MM.1S (cell line): Measurements from ENCODE around the gene CELF4.

Source experiments
- DNase-seq: peaks from one replicate; pipeline ENCODE4 v3.0.0-alpha.2; 2015
- H2AFZ ChIP-seq: fragments of 300-600 bp; sonication (generic); 2 replicates; pipeline ENCODE4 v1.6.0; 2016; ENCODE audit warnings: antibody characterized with exemption, low read length
- H3F3A ChIP-seq: fragments of 300-600 bp; sonication (generic); 2 replicates; pipeline ENCODE4 v1.6.1; 2016; ENCODE audit warnings: mild to moderate bottlenecking, antibody characterized with exemption, low read length, moderate library complexity, mixed read lengths; ENCODE audit not compliant: insufficient read depth
- H3K27ac ChIP-seq: fragments of 300-600 bp; sonication (generic); 2 replicates; pipeline ENCODE4 v1.5.1; 2016; ENCODE audit warnings: mild to moderate bottlenecking, low read length
- H3K27me3 ChIP-seq: fragments of 300-600 bp; sonication (generic); replicated peaks from 2 replicates; pipeline ENCODE4 v1.6.0; 2016; ENCODE audit warnings: low read length; ENCODE audit not compliant: insufficient read depth
- H3K36me3 ChIP-seq: fragments of 300-600 bp; sonication (generic); replicated peaks from 2 replicates; pipeline ENCODE4 v1.6.1; 2016; ENCODE audit warnings: mild to moderate bottlenecking, low read length, mixed read lengths; ENCODE audit not compliant: insufficient read depth
- H3K4me1 ChIP-seq: fragments of 300-600 bp; sonication (generic); 2 replicates; pipeline ENCODE4 v1.6.1; 2016; ENCODE audit warnings: low read length, mixed read lengths
- H3K4me2 ChIP-seq: fragments of 300-600 bp; sonication (generic); 2 replicates; pipeline ENCODE4 v1.6.0; 2016; ENCODE audit warnings: low read depth, low read length
- H3K4me3 ChIP-seq: fragments of 300-600 bp; sonication (generic); 2 replicates; pipeline ENCODE4 v1.5.1; 2016; ENCODE audit warnings: low read length, mixed read lengths
- H3K79me2 ChIP-seq: fragments of 300-600 bp; sonication (generic); 2 replicates; pipeline ENCODE4 v1.6.1; 2016; ENCODE audit warnings: mixed run types, low read length, mixed read lengths
- H3K9ac ChIP-seq: fragments of 300-600 bp; sonication (generic); 2 replicates; pipeline ENCODE4 v1.6.1; 2016; ENCODE audit warnings: low read length, mixed read lengths
- H3K9me2 ChIP-seq: fragments of 300-600 bp; sonication (generic); replicated peaks from 2 replicates; pipeline ENCODE4 v1.6.1; 2016; ENCODE audit warnings: mild to moderate bottlenecking, low read length, mixed read lengths; ENCODE audit not compliant: insufficient read depth
- H3K9me3 ChIP-seq: fragments of 300-600 bp; sonication (generic); replicated peaks from 2 replicates; pipeline ENCODE4 v1.6.1; 2016; ENCODE audit warnings: mild to moderate bottlenecking, low read length, mixed read lengths; ENCODE audit not compliant: insufficient read depth
- H4K20me1 ChIP-seq: fragments of 300-600 bp; sonication (generic); 2 replicates; pipeline ENCODE4 v1.6.1; 2016; ENCODE audit warnings: mild to moderate bottlenecking, low read length, moderate library complexity, mixed read lengths; ENCODE audit not compliant: insufficient read depth
- CTCF ChIP-seq: fragments of 300-600 bp; sonication (generic); IDR thresholded peaks from 2 replicates; pipeline ENCODE4 v1.5.1; 2016; ENCODE audit warnings: antibody characterized with exemption, low read length, mixed read lengths
- EZH2 ChIP-seq: fragments of 300-600 bp; sonication (generic); optimal IDR thresholded peaks from 2 replicates; pipeline ENCODE3; 2017; ENCODE audit warnings: low read depth, mild to moderate bottlenecking, antibody characterized with exemption, low read length, mixed read lengths
- EZH2phosphoT487 ChIP-seq: fragments of 300-600 bp; sonication (generic); IDR thresholded peaks from 2 replicates; pipeline ENCODE4 v1.6.1; 2018; ENCODE audit warnings: antibody characterized with exemption, low read length

CELF4 gene

GRCh38 chr18:37476182-37476581 is 89.4 kb downstream of the CELF4 start:
- no peaks in the 10 kb centered on the region for H3K9me2 ChIP-seq
- H3K9me3 ChIP-seq = no peaks in the 10 kb centered on the region
- H3K36me3 ChIP-seq = no peaks in the 10 kb centered on the region
- no peaks in the 10 kb centered on the region for H3K79me2 ChIP-seq
- peak; percentile 61 for DNase-seq
- no peak overlapping the region for H3K4me3 ChIP-seq
- no peaks in the 10 kb centered on the region for H4K20me1 ChIP-seq
- no peak overlapping the region for H3K27ac ChIP-seq
- no peak overlapping the region for H2AFZ ChIP-seq
- H3K27me3 ChIP-seq = peaks cover 4% of the 10 kb centered on the region; the same call in 1 of the 2 replicates
- H3K4me1 ChIP-seq = no peaks in the 10 kb centered on the region
- no peaks in the 10 kb centered on the region for H3F3A ChIP-seq
- H3K4me2 ChIP-seq = no peak overlapping the region
- H3K9ac ChIP-seq = no peak overlapping the region
- TF ChIP-seq CTCF (peak; percentile 64), EZH2phosphoT487 (no peak)

GRCh38 chr18:37473195-37473840 is 92.3 kb downstream of the CELF4 start:
- no peak for DNase-seq
- Histone ChIP-seq H3K9me2 (no peaks in the 10 kb centered on the region), H2AFZ (no peak overlapping the region), H3K79me2 (no peaks in the 10 kb centered on the region), H3K9ac (no peak overlapping the region), H3F3A (no peaks in the 10 kb centered on the region), H4K20me1 (no peaks in the 10 kb centered on the region), H3K36me3 (no peaks in the 10 kb centered on the region), H3K27ac (no peak overlapping the region), H3K4me2 (no peak overlapping the region), H3K4me1 (no peaks in the 10 kb centered on the region), H3K9me3 (no peaks in the 10 kb centered on the region), H3K27me3 (peaks cover 4% of the 10 kb centered on the region; the same call in 1 of the 2 replicates), H3K4me3 (no peak overlapping the region)
- no peak for TF ChIP-seq EZH2
- no peak for TF ChIP-seq CTCF
- TF ChIP-seq EZH2phosphoT487 = no peak

GRCh38 chr18:37471637-37472036 is 94.0 kb downstream of the CELF4 start:
- no peak for DNase-seq

More at GRCh38 chr18:37471637-37472036, 94.0 kb downstream of the CELF4 start:
- no peak overlapping the region for H2AFZ ChIP-seq
- H3K9me3 ChIP-seq = no peaks in the 10 kb centered on the region
- H3K4me1 ChIP-seq = no peaks in the 10 kb centered on the region
- H3F3A ChIP-seq = no peaks in the 10 kb centered on the region
- H3K27me3 ChIP-seq = no peaks in the 10 kb centered on the region
- no peak overlapping the region for H3K4me2 ChIP-seq
- no peak overlapping the region for H3K27ac ChIP-seq
- no peaks in the 10 kb centered on the region for H4K20me1 ChIP-seq
- TF ChIP-seq EZH2phosphoT487 (no peak), EZH2 (no peak), CTCF (no peak)
- H3K79me2 ChIP-seq = no peaks in the 10 kb centered on the region
- no peak overlapping the region for H3K4me3 ChIP-seq
- no peaks in the 10 kb centered on the region for H3K9me2 ChIP-seq
- no peak overlapping the region for H3K9ac ChIP-seq
- no peaks in the 10 kb centered on the region for H3K36me3 ChIP-seq
